H1 (cell line): Measurements from ENCODE around the gene KLHDC10. TPM values are rescaled to one million over a fixed set of nuclear protein-coding genes. Genes with fewer than 3 reads are reported as not detected.
A peak's percentile ranks its signal among the peaks of the same experiment; 100 is the strongest.

Experiments
- CTCF ChIA-PET: fragments of 300-600 bp; sonication (Branson Sonifier 250); formaldehyde crosslinking; loops from one replicate; lab custom pipeline; 2021; ENCODE audit not compliant: partially characterized antibody; lab: Charles Lee
- POLR2A ChIA-PET: fragments of 300-600 bp; sonication (Branson Sonifier 250); formaldehyde crosslinking; loops from one replicate; lab custom pipeline; 2021; ENCODE audit warnings: inconsistent platforms; ENCODE audit not compliant: partially characterized antibody; lab: Charles Lee
- DNase-seq, 2 experiments: peaks; one replicate each; pipeline versions ENCODE4 v3.0.0 to v3.0.0-alpha.2; 2010 to 2022; ENCODE audit warnings: low spot score in 2 of 2, low read depth in 1 of 2, mixed read lengths in 1 of 2
- FAIRE-seq: peaks from 2 replicates; lab custom pipeline; 2011; peaks lifted over from hg19 to GRCh38; lab: Jason Lieb, UNC
- H2AFZ ChIP-seq: 2 replicates; pipeline ENCODE4 v1.8.1; 2012; ENCODE audit warnings: low read length, inconsistent platforms
- H2AK5ac ChIP-seq: 2 replicates; pipeline ENCODE4 v1.6.1; 2013; ENCODE audit warnings: low read depth, low read length
- H2BK120ac ChIP-seq: replicated peaks from 2 replicates; pipeline ENCODE3; 2013; ENCODE audit warnings: low read depth, low read length, inconsistent platforms
- H2BK12ac ChIP-seq: 2 replicates; pipeline ENCODE4 v1.6.1; 2013; ENCODE audit warnings: low read depth, low read length
- H2BK15ac ChIP-seq: 2 replicates; pipeline ENCODE4 v1.6.1; 2013; ENCODE audit warnings: low read length
- H2BK20ac ChIP-seq: 2 replicates; pipeline ENCODE4 v1.6.1; 2013; ENCODE audit warnings: low read length
- H2BK5ac ChIP-seq: 2 replicates; pipeline ENCODE4 v1.6.1; 2013; ENCODE audit warnings: low read depth, low read length
- H3K14ac ChIP-seq: 2 replicates; pipeline ENCODE4 v1.6.1; 2013; ENCODE audit warnings: inconsistent platforms; ENCODE audit not compliant: insufficient read length
- H3K18ac ChIP-seq: 2 replicates; pipeline ENCODE4 v1.6.1; 2013; ENCODE audit warnings: low read length; ENCODE audit errors: extremely low read depth
- H3K23ac ChIP-seq: 2 replicates; pipeline ENCODE4 v1.6.1; 2013; ENCODE audit warnings: inconsistent platforms; ENCODE audit not compliant: insufficient read length
- H3K23me2 ChIP-seq: 2 replicates; pipeline ENCODE4 v1.6.1; 2013; ENCODE audit warnings: low read depth, low read length
- H3K27ac ChIP-seq: 2 replicates; pipeline ENCODE4 v1.6.1; 2011; ENCODE audit warnings: low read depth, low read length, inconsistent platforms
- H3K27me3 ChIP-seq, 4 experiments: replicated peaks in 1 of 4; 1 replicate in 1 of 4; 2 replicates in 3 of 4; pipeline versions ENCODE4 v1.6.1 to v1.8.1; 2011 to 2013; ENCODE audit warnings: low read length in 3 of 4, mild to moderate bottlenecking in 3 of 4, inconsistent platforms in 2 of 4, mixed read lengths in 2 of 4, moderate library complexity in 1 of 4; ENCODE audit not compliant: control insufficient read depth in 3 of 4, insufficient read depth in 3 of 4; ENCODE audit errors: extremely low read depth in 1 of 4
- H3K36me3 ChIP-seq, 4 experiments: 2 replicates each; pipeline versions ENCODE4 v1.6.1 to v1.8.1; 2011 to 2013; ENCODE audit warnings: mild to moderate bottlenecking in 4 of 4, low read length in 3 of 4, moderate library complexity in 2 of 4, control low read depth in 1 of 4, inconsistent platforms in 1 of 4; ENCODE audit not compliant: insufficient read depth in 4 of 4, control insufficient read depth in 2 of 4
- H3K4ac ChIP-seq: replicated peaks from 2 replicates; pipeline ENCODE3; 2013; ENCODE audit warnings: low read length, low read depth, mixed read lengths, inconsistent platforms; ENCODE audit not compliant: insufficient read length
- H3K4me1 ChIP-seq, 4 experiments: replicated peaks in 1 of 4; 1 replicate in 1 of 4; 2 replicates in 3 of 4; pipeline versions ENCODE4 v1.6.1 to v1.8.1; 2011 to 2013; ENCODE audit warnings: low read length in 3 of 4, inconsistent platforms in 2 of 4, mixed read lengths in 1 of 4; ENCODE audit not compliant: insufficient read depth in 4 of 4, control insufficient read depth in 3 of 4
- H3K4me2 ChIP-seq, 2 experiments: 2 replicates each; pipeline versions ENCODE4 v1.6.1 to v1.8.1; 2011 to 2013; ENCODE audit warnings: low read depth in 2 of 2, low read length in 2 of 2, control low read depth in 1 of 2, inconsistent platforms in 1 of 2, mild to moderate bottlenecking in 1 of 2; ENCODE audit not compliant: insufficient read depth in 1 of 2
- H3K4me3 ChIP-seq, 4 experiments: fragments of 200-600, 300-600 bp in 1 of 4; sonication (generic), shearing (Covaris generic), sonication (Bioruptor Twin) in 1 of 4; 2 replicates each; pipeline versions ENCODE4 v1.5.1 to v1.8.1; 2011 to 2016; ENCODE audit warnings: low read length in 4 of 4, low read depth in 3 of 4, control low read depth in 2 of 4, inconsistent platforms in 2 of 4, mild to moderate bottlenecking in 2 of 4, mixed read lengths in 1 of 4, moderate library complexity in 1 of 4; ENCODE audit not compliant: insufficient read depth in 2 of 4; ENCODE audit errors: extremely low read depth in 1 of 4
- H3K56ac ChIP-seq: replicated peaks from 2 replicates; pipeline ENCODE3; 2013; ENCODE audit warnings: low read depth, mild to moderate bottlenecking, mixed read lengths, low read length, inconsistent platforms; ENCODE audit not compliant: insufficient read length
- H3K79me1 ChIP-seq: 2 replicates; pipeline ENCODE4 v1.6.1; 2013; ENCODE audit warnings: low read depth, low read length, control low read depth
- H3K79me2 ChIP-seq, 2 experiments: 2 replicates each; pipeline versions ENCODE4 v1.6.1 to v1.8.1; 2012 to 2013; ENCODE audit warnings: low read length in 2 of 2, mild to moderate bottlenecking in 2 of 2, inconsistent platforms in 1 of 2; ENCODE audit not compliant: insufficient read depth in 2 of 2, control insufficient read depth in 1 of 2
- H3K9ac ChIP-seq, 4 experiments: replicated peaks in 1 of 4; 1 replicate in 1 of 4; 2 replicates in 3 of 4; pipeline versions ENCODE4 v1.6.1 to v1.8.1; 2011 to 2013; ENCODE audit warnings: low read depth in 3 of 4, low read length in 3 of 4, control low read depth in 2 of 4, mild to moderate bottlenecking in 2 of 4, moderate library complexity in 2 of 4, inconsistent platforms in 1 of 4; ENCODE audit errors: extremely low read depth in 1 of 4
- H3K9me3 ChIP-seq, 2 experiments: 2 replicates each; pipeline versions ENCODE4 v1.6.1 to v1.8.1; 2012 to 2013; ENCODE audit warnings: mild to moderate bottlenecking in 2 of 2, moderate library complexity in 2 of 2, control low read depth in 1 of 2, inconsistent platforms in 1 of 2, low read depth in 1 of 2, low read length in 1 of 2, mixed read lengths in 1 of 2; ENCODE audit not compliant: insufficient read depth in 2 of 2
- H4K20me1 ChIP-seq, 2 experiments: replicated peaks in 1 of 2; 2 replicates each; pipeline versions ENCODE3 to v1.8.1; 2011 to 2013; ENCODE audit warnings: inconsistent platforms in 2 of 2, low read length in 2 of 2, mild to moderate bottlenecking in 1 of 2; ENCODE audit not compliant: insufficient read depth in 2 of 2, control insufficient read depth in 1 of 2
- H4K5ac ChIP-seq: 2 replicates; pipeline ENCODE4 v1.6.1; 2013; ENCODE audit warnings: low read length, low read depth, mixed read lengths, inconsistent platforms; ENCODE audit not compliant: insufficient read length
- H4K8ac ChIP-seq: 2 replicates; pipeline ENCODE4 v1.8.0; 2013; ENCODE audit warnings: mild to moderate bottlenecking, moderate library complexity, low read length, inconsistent platforms; ENCODE audit not compliant: insufficient read depth; ENCODE audit errors: extremely low read depth
- H4K91ac ChIP-seq: replicated peaks from 2 replicates; pipeline ENCODE3; 2013; ENCODE audit warnings: low read length, mixed read lengths, inconsistent platforms; ENCODE audit not compliant: insufficient read length
- ASH2L ChIP-seq: fragments of 200-600, 300-600 bp; sonication (generic); IDR thresholded peaks from one replicate; pipeline ENCODE4 v1.7.1; 2017; ENCODE audit warnings: low read length
- ATF2 ChIP-seq: IDR thresholded peaks from 2 replicates; pipeline ENCODE4 v1.6.1; 2012; ENCODE audit warnings: low read length, inconsistent platforms
- ATF3 ChIP-seq: IDR thresholded peaks from 2 replicates; pipeline ENCODE4 v1.6.1; 2011; ENCODE audit warnings: low read depth, mild to moderate bottlenecking, low read length; ENCODE audit not compliant: insufficient read depth
- EGR1 ChIP-seq: IDR thresholded peaks from 2 replicates; pipeline ENCODE4 v1.6.1; 2011; ENCODE audit warnings: low read depth, low read length, borderline replicate concordance
- KDM5A ChIP-seq: fragments of 200-600 bp; IDR thresholded peaks from 2 replicates; pipeline ENCODE4 v1.7.1; 2012; ENCODE audit warnings: mild to moderate bottlenecking, low read length, inconsistent platforms, mixed read lengths
- POLR2A ChIP-seq, 2 experiments: IDR thresholded peaks; 1 replicate in 1 of 2; 2 replicates in 1 of 2; pipeline ENCODE4 v1.6.1; 2011; ENCODE audit warnings: low read depth in 2 of 2, low read length in 2 of 2, mild to moderate bottlenecking in 2 of 2; ENCODE audit errors: control extremely low read depth in 1 of 2
- SP1 ChIP-seq: IDR thresholded peaks from 2 replicates; pipeline ENCODE4 v1.6.1; 2011; ENCODE audit warnings: low read depth, low read length
- TBP ChIP-seq: IDR thresholded peaks from 2 replicates; pipeline ENCODE4 v1.6.1; 2011; ENCODE audit warnings: low read depth, low read length, improper control_type of control experiment
- WGBS, 2 experiments: shearing (Covaris generic) in 1 of 2; methylation state at CpG; one replicate each; pipeline versions ENCODE4 v1.1.6 to v1.1.7; 2013 to 2015; ENCODE audit warnings: low lambda C conversion rate in 2 of 2, mixed read lengths in 2 of 2, inconsistent platforms in 1 of 2, low coverage in 1 of 2, missing lambda C conversion rate in 1 of 2; ENCODE audit not compliant: insufficient replicate concordance in 2 of 2, insufficient coverage in 1 of 2, insufficient read length in 1 of 2; ENCODE audit errors: extremely low coverage in 1 of 2, missing lambda C conversion rate in 1 of 2; 5-methylcytosine and 5-hydroxymethylcytosine counted together
- polyA plus RNA-seq, 7 experiments: library from polyadenylated mRNA; depleted of rRNA in 3 of 7; stranded (reverse) in 5 of 7; unstranded in 2 of 7; fragments of >200 nt in 5 of 7; fragments of 200-250 nt in 2 of 7; gene quantifications; 1 replicate in 5 of 7; 2 replicates in 1 of 7; 4 replicates in 1 of 7; pipeline versions ENCODE4 v1.2.1 to v1.2.3, GENCODE V29; 2011 to 2013; ENCODE audit warnings: missing spikeins in 2 of 7, mixed read lengths in 2 of 7
- total RNA-seq: library from RNA; stranded (reverse); fragmentation: NEBNext Ultra II Directional; extraction: Animal tissue kit (Norgen Biotek cat#: 25700); gene quantifications from 2 replicates; pipeline ENCODE4 v1.2.1, GENCODE V29; 2021

The KLHDC10 gene
- total and polyA plus RNA-seq, 2 of the 8 experiments (the other 6 are each of a cell fraction or from before 2014, with no cell fraction given): 6.6 to 14.5 TPM

DNA sequence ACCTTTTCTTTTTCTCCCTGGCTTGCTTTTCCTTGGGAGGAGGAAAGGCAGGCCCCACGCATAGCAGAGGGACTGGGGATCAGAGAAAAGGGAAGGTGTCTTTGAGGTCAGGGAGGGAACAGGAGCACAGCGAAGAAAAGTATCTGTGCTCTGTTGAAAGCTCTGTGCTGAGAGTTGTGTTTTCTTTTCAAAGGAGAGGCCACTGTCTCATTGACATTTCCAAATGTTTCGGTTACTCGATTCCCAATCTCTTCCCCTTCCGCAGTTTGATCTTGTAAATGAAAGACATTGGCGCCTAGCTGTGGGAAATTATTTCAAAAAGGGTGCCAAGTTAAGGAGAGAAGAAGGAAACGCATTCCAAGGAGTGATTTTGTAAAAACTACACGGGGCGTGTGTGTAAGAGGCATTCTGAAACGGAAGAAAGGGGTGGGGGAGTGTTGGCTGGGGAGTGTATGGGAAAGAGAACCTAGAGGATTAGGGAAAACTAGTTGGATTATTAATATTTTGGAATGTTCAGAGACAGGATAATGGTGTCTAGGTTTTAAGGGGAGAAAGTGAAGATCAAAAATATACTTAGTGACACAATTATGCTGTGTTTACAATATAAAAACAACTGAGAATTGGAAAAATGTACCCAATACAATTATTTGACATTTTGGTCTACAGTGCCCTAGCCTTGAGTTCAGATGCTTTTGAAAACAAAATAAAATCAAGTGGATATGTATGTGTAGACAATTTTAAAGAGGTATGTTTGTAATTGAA, 708 bp downstream of the KLHDC10 start:
- WGBS, 2 experiments: 3% methylated on average over 10 of the region's 10 CpGs; no CpG with 5 or more reads in 1 of the 2 experiments
- POLR2A ChIA-PET: interaction anchor here (0.6 to 1.7 kb wide), 6 partner anchors 10 to 662 kb away, joined by 3 to 6 read pairs (median 4); partner anchors contain the start of gene TMEM209
- no peak overlapping the region for H3K27ac ChIP-seq
- H3K14ac ChIP-seq: no peak overlapping the region
- H3K4me1 ChIP-seq: peaks cover 0 to 2% (median 0%) of the 10 kb centered on the region in 4 experiments; a peak in 1 of 7 replicates
- peaks cover 0 to 52% of the 10 kb centered on the region in 2 experiments; a peak in 3 of 4 replicates for H3K79me2 ChIP-seq
- no peaks in the 10 kb centered on the region for H3K9me3 ChIP-seq
- peaks cover 0 to 2% of the 10 kb centered on the region in 2 experiments for H4K20me1 ChIP-seq
- CTCF ChIA-PET: interaction anchor here (0.7 to 3.2 kb wide), 8 partner anchors 10 to 761 kb away, joined by 3 to 25 read pairs (median 6); no protein-coding TSS in a partner anchor
- no peaks in the 10 kb centered on the region; the same call in 1 of the 2 replicates for H3K79me1 ChIP-seq
- H3K4ac ChIP-seq: no peak overlapping the region
- no peak for TF ChIP-seq ASH2L
- no peak for TF ChIP-seq ATF2
- TF ChIP-seq ATF3: no peak
- no peak for TF ChIP-seq SP1
- TF ChIP-seq EGR1: no peak
- 0 out of 2 replicates have a peak, but pooled peaks have one; percentile 8 for TF ChIP-seq KDM5A
- no peak for TF ChIP-seq TBP
- TF ChIP-seq POLR2A (IDR thresholded peaks at IDR 0.05; ENCODE audit: control extremely low read depth in 1 of 2, low read depth in 2 of 2, low read length in 2 of 2): no peak
- TF ChIP-seq, all 59 proteins: peak for 1
- H3K23me2 ChIP-seq: peaks cover 4% of the 10 kb centered on the region; the same call in 1 of the 2 replicates
- no peak for FAIRE-seq
- H2BK5ac ChIP-seq: peak overlapping the region; percentile 79; the same call in 1 of the 2 replicates
- no peak overlapping the region for H2BK15ac ChIP-seq
- no peaks in the 10 kb centered on the region for H3K27me3 ChIP-seq
- no peak overlapping the region for H4K91ac ChIP-seq
- H3K18ac ChIP-seq: no peak overlapping the region
- no peak overlapping the region for H2BK12ac ChIP-seq
- no peaks in the 10 kb centered on the region for H3K36me3 ChIP-seq
- H2AFZ ChIP-seq: no peak overlapping the region
- DNase-seq: no peak
- H3K4me3 ChIP-seq: peak overlapping the region; percentile 71 to 95 (median 84)
- H2BK20ac ChIP-seq: no peak overlapping the region
- H2BK120ac ChIP-seq: no peak overlapping the region
- no peak overlapping the region for H3K23ac ChIP-seq
- no peak overlapping the region for H4K8ac ChIP-seq
- peak overlapping the region; percentile 31 to 78 (median 40) for H3K9ac ChIP-seq
- H4K5ac ChIP-seq: no peak overlapping the region
- no peak overlapping the region for H3K56ac ChIP-seq
- H3K4me2 ChIP-seq: peak overlapping the region; percentile 54 to 92
- no peak overlapping the region for H2AK5ac ChIP-seq
